ENCODE measurements around the gene VENTX.

GRCh38 chr10:133196221-133196915, 41.3 kb upstream of the VENTX start:
- TF ChIP-seq CTCF (conservative IDR thresholded peaks at IDR 0.05; ENCODE audit: low read depth, low read length) (no peak), EZH2 (IDR thresholded peaks at IDR 0.05; ENCODE audit: low read length, unreplicated experiment) (no peak), EZH2phosphoT487 (IDR thresholded peaks at IDR 0.05; ENCODE audit: borderline replicate concordance, low read length) (no peak)

All from PC-3 (cell line).